Measurements from ENCODE around the gene TENM4. TPM values are rescaled to one million over a fixed set of nuclear protein-coding genes. Genes with fewer than 3 reads are reported as not detected.

TENM4 gene
- total RNA-seq, 1 experiment from 2014 or later = 9.9 TPM

- Mint-ChIP-seq H3K36me3 (ENCODE audit: insufficient read depth, unreplicated experiment) (no peaks in the 10 kb centered on the region), H3K27me3 (ENCODE audit: insufficient read depth, unreplicated experiment) (no peaks in the 10 kb centered on the region), H3K4me3 (ENCODE audit: unreplicated experiment) (no peak overlapping the region), H3K9me3 (ENCODE audit: unreplicated experiment) (no peaks in the 10 kb centered on the region), H3K4me1 (ENCODE audit: insufficient read depth, unreplicated experiment) (peaks cover 13% of the 10 kb centered on the region), H3K27ac (ENCODE audit: low read depth, unreplicated experiment) (peak overlapping the region; percentile 46)
- BruUV-seq (replicated peaks) = no TSS peak
- intact Hi-C loops (cut with micrococcal nuclease) = loop anchor here (10.0 kb wide), 1 partner anchor 162 kb away; no protein-coding TSS in a partner anchor
- no peak for TF ChIP-seq CTCF (IDR thresholded peaks at IDR 0.05; ENCODE audit: unreplicated experiment)
- CTCF ChIA-PET = no interaction called here
- POLR2A ChIA-PET = no interaction called here
- peak; percentile 69 for DNase-seq (ENCODE audit: unreplicated experiment)
Observed at GRCh38 chr11:78806214-78807004, 634.4 kb downstream of the TENM4 start.

- H3K4me3 Mint-ChIP-seq (ENCODE audit: unreplicated experiment) = no peak overlapping the region
- H3K27me3 Mint-ChIP-seq (ENCODE audit: insufficient read depth, unreplicated experiment) = no peaks in the 10 kb centered on the region
- H3K4me1 Mint-ChIP-seq (ENCODE audit: insufficient read depth, unreplicated experiment) = peaks cover 25% of the 10 kb centered on the region
- DNase-seq (ENCODE audit: unreplicated experiment) = no peak
- BruUV-seq (replicated peaks) = no TSS peak
- ChIA-PET CTCF (interaction anchor here (0.6 kb wide), 2 partner anchors 14 to 173 kb away, joined by 4 read pairs; no protein-coding TSS in a partner anchor), POLR2A (no interaction called here)
- no peak overlapping the region for H3K27ac Mint-ChIP-seq (ENCODE audit: low read depth, unreplicated experiment)
- no peaks in the 10 kb centered on the region for H3K9me3 Mint-ChIP-seq (ENCODE audit: unreplicated experiment)
- no peak for TF ChIP-seq CTCF (IDR thresholded peaks at IDR 0.05; ENCODE audit: unreplicated experiment)
- no peaks in the 10 kb centered on the region for H3K36me3 Mint-ChIP-seq (ENCODE audit: insufficient read depth, unreplicated experiment)
- intact Hi-C loops (cut with micrococcal nuclease) = loop anchor here (10.0 kb wide), 1 partner anchor 160 kb away; no protein-coding TSS in a partner anchor
Observed at GRCh38 chr11:78804991-78805390, 635.8 kb downstream of the TENM4 start.

- Mint-ChIP-seq H3K4me3 (ENCODE audit: unreplicated experiment) (no peak overlapping the region), H3K27me3 (ENCODE audit: insufficient read depth, unreplicated experiment) (no peaks in the 10 kb centered on the region), H3K4me1 (ENCODE audit: insufficient read depth, unreplicated experiment) (peaks cover 25% of the 10 kb centered on the region), H3K36me3 (ENCODE audit: insufficient read depth, unreplicated experiment) (no peaks in the 10 kb centered on the region), H3K27ac (ENCODE audit: low read depth, unreplicated experiment) (no peak overlapping the region), H3K9me3 (ENCODE audit: unreplicated experiment) (no peaks in the 10 kb centered on the region)
- ChIA-PET CTCF (interaction anchor here (0.5 to 1.8 kb wide), 7 partner anchors 9 to 476 kb away, joined by 3 to 8 read pairs (median 4); no protein-coding TSS in a partner anchor), POLR2A (no interaction called here)
- intact Hi-C loops (cut with micrococcal nuclease) = loop anchor here (10.0 kb wide), 1 partner anchor 159 kb away; no protein-coding TSS in a partner anchor
- DNase-seq (ENCODE audit: unreplicated experiment) = no peak
- no TSS peak for BruUV-seq (replicated peaks)
- TF ChIP-seq CTCF (IDR thresholded peaks at IDR 0.05; ENCODE audit: unreplicated experiment) = no peak
Observed at GRCh38 chr11:78803995-78804394, 636.8 kb downstream of the TENM4 start.

DNA sequence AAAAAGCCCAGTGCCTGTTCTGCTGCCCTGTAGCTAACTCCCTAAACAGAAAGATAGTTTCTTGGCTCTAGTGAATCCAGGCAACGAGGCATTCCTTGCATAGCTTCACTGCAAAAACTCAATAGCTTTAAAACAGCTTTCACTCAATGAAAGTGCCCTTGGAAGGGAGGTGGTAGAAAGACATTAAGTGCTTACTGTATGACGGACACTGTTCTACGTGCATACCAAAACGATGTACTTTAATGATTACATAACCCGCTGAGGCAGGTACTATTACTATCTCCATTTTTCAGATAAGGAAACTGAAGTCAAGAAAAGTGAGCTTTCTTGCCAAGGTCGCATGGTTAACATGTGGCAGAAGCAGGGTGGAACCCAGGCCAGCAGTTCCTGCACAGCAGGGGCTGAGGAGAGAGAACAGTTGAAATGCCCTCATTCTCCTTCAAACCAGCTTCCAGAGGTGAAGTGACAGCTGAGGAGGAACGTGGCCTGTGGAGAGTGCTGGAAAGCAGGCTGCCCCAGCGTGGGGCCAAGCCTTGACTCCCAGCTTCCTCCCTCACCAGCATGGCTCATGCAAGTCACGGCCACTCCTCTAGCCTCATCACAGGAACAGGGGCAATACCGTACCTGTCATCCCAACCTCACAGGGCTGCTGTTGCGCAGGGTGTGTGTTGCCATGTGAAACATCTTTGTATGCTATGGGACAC is 638.6 kb downstream of the TENM4 start:
- H3K27ac Mint-ChIP-seq (ENCODE audit: low read depth, unreplicated experiment) = peak overlapping the region; percentile 47
- no peaks in the 10 kb centered on the region for H3K9me3 Mint-ChIP-seq (ENCODE audit: unreplicated experiment)
- TF ChIP-seq CTCF (IDR thresholded peaks at IDR 0.05; ENCODE audit: unreplicated experiment) = no peak
- no peaks in the 10 kb centered on the region for H3K36me3 Mint-ChIP-seq (ENCODE audit: insufficient read depth, unreplicated experiment)
- CTCF ChIA-PET = interaction anchor here (0.6 to 5.0 kb wide), 6 partner anchors 12 to 298 kb away, joined by 3 to 29 read pairs (median 4); no protein-coding TSS in a partner anchor
- no TSS peak for BruUV-seq (replicated peaks)
- no peaks in the 10 kb centered on the region for H3K27me3 Mint-ChIP-seq (ENCODE audit: insufficient read depth, unreplicated experiment)
- no peak overlapping the region for H3K4me3 Mint-ChIP-seq (ENCODE audit: unreplicated experiment)
- POLR2A ChIA-PET = interaction anchor here (0.7 kb wide), 1 partner anchor 366 kb away, joined by 3 read pairs; no protein-coding TSS in a partner anchor
- intact Hi-C loops (cut with micrococcal nuclease) = loop anchor here (10.0 kb wide), 1 partner anchor 157 kb away; no protein-coding TSS in a partner anchor
- H3K4me1 Mint-ChIP-seq (ENCODE audit: insufficient read depth, unreplicated experiment) = peaks cover 25% of the 10 kb centered on the region
- DNase-seq (ENCODE audit: unreplicated experiment) = peak; percentile 15

Measured in MCF 10A (cell line).